GM18870 (cell line): ENCODE measurements around the gene PLAAT1.

Experiments
- ATAC-seq: cut with Tn5 transposase; IDR thresholded peaks from one replicate; pipeline ENCODE4 v1.9.1; 2021; ENCODE audit warnings: moderate library complexity; ENCODE audit not compliant: unreplicated experiment

PLAAT1 gene

DNA sequence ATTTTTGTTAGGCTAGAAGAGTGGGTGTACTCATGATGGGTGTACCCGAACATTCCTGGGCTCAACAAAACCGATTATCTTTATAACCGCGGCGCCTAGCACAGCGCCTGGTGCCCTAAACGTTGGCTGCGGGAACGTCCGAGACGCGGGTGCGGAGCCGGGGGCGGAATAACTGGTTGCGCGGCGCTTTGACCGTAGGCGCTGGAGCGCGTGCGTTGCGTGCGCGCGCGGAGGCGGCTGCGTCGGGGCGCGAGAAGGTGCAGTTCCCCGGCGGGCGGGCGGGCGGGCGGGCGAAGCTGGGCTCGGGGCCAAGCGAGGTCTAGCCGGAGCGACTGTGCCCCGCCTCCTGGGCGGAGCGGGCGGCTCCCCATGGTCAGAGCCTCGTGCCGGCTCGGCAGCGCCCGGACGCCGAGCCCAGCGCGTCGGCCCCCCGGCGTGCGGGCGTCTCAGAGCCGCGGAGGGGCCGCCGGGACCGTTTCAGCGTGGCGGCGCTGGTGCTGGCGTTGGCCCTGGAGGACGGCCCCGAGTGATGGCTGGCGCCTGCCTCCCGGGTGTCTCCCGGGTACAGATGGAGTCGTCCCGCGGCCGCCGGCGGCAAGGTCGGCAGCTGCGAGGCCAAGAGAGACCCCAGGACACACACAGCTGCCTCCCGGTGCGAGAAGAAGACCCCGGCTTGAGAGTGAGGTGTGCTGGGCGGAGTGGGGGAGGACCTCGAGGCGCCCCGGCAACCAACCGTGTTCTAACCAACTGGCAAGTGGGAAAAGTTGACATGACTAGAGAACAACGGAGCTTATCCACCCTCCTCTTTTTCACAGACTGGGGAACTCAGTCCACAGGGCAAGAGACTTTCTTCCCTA lies at the start of gene PLAAT1:
PLAAT1 (plus strand) TSS at position 373 of the 857 bp plus-strand sequence. CDS start 14,429 bp downstream, outside the sequence.
- ATAC-seq, result no peak

- no peak for ATAC-seq
These were observed 46.7 kb upstream of the PLAAT1 start for GRCh38 chr3:193194371-193194770.

GRCh38 chr3:193196746-193197145 lies 44.3 kb upstream of the PLAAT1 start:
- no peak for ATAC-seq

GRCh38 chr3:193207290-193208273 lies 33.4 kb upstream of the PLAAT1 start:
- no peak for ATAC-seq

GRCh38 chr3:193210618-193211017 lies 30.4 kb upstream of the PLAAT1 start:
- ATAC-seq, result no peak

DNA sequence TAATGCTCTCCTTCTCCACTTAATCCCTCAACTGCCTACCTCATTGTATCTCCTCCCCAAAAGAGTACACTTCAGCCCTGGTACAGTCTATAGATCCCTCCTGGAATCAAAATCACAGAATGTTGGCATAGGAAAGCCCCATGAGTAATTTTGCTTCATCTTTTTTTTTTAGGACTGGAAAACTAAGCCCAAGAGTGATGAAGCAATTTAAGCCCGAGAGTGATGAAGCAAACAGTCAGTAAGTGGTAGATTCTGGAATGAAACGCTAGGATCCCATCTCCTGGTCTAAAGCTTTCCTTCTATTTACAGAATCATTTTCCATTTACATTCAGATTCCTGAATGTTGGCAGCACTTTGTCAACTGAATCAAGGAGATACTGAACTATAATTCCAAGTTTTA lies 29.8 kb upstream of the PLAAT1 start:
- ATAC-seq, result no peak

- no peak for ATAC-seq
These were observed 29.0 kb upstream of the PLAAT1 start for GRCh38 chr3:193211984-193212383.

GRCh38 chr3:193212844-193213243 lies 28.2 kb upstream of the PLAAT1 start:
- ATAC-seq, result no peak

- ATAC-seq, result no peak
These were observed 26.6 kb upstream of the PLAAT1 start for GRCh38 chr3:193214445-193214844.

GRCh38 chr3:193225302-193226125 lies 15.5 kb upstream of the PLAAT1 start:
- ATAC-seq, result no peak

DNA sequence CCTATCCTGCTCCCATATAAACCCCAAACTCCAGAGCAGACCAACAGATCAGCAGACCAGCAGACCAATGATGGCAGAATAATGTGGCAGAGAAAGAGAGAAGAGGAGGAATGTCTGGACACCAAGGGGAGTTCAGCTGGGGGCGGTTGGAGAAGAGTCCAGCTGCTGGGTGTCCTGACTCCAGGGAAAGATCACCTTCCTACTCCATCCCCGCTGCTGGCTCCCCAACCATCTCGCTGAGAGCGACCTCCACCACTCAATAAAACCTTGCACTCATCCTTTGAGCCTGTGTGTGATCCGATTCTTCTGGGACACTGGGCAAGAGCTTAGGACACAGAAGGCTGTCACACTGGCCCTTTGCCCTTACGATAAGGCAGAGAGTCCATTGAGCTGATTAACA lies 12.8 kb upstream of the PLAAT1 start:
- no peak for ATAC-seq

DNA sequence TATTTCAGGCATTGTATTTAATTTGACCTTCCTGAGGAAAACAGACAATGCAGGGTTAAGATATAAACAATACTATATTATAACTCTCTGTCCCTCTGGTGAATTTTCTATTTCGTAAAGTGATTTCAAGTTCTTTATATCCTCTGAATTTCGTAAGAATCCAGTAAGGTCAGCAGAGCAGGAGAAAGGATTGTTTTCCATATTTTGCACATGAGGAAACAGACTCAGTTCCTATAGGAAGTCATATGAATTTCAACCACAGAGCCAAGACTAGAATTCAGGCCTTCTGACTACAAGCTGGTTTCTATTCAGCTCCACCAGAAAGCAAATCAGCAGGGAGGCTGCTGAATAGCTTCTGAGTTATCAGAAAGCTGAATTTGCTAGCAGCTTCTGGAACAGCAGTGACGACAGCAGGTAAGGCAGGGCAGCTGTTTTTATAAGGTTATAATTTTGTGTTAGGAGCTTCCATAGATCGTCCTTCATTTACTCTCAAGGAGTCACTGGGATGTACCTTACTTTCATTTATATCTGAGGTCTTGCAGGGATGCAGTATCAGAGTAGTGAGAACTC lies 11.1 kb upstream of the PLAAT1 start:
- no peak for ATAC-seq

- ATAC-seq, result no peak
These were observed 10.4 kb upstream of the PLAAT1 start for GRCh38 chr3:193230610-193231009.

DNA sequence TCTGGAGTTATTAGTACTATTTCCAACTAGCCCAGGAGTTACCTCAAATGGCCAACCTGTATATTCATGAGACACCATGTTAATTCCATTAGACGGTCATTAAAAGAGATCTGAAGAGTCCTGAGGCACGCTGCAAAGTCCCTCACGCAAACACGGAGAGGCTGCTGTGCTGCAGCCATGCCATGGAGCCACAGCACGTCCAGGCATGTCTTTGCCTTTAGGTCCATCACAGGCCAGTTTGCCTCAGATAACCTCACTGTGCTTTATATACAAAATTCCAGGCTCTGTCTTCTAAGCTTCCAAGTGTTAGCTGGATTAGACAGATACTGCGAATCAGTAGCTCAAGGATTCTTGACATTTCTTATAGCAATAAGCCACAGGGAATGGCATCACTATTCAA lies 9.8 kb upstream of the PLAAT1 start:
- ATAC-seq, result no peak

GRCh38 chr3:193236599-193236998 lies 4.4 kb upstream of the PLAAT1 start:
- no peak for ATAC-seq

DNA sequence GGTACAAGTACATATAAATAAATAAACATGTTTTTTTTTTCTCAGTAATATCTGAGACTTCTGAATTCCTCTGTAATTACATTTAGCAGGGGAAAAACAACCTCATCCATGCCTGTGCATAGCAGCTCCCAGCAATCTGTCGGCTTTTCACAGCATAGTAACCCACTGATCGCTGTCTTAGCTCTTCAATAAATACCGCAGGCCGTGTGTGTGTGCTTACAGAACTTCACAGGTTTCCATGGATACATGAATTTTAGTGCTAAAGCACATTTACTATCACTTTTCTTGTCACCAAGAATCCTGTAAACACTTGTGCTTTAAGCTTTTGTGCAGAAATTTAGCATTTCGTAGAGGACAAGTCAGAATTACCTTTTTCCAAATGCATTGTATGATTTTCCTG lies 4.0 kb upstream of the PLAAT1 start:
- ATAC-seq, result no peak

DNA sequence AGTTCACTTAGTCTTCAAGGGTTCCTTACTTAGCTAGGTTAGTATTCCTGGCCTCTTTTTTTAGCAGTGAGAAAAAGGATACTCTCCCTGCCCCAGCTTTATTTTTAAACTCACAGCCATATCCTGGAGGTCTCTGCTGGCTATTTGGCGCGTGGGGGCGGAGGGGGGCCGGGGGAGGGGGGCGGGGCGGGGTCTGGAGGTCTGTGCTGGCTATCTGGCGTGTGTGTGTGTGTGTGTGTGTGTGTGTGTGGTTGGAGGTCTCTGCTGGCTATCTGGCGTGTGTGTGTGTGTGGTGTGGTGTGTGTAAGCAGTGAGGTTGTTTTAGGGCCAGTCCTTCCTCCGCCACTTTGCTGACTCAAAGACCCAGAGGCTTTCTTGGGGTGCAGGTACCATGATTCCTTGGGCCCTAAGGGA lies 579 bp upstream of the PLAAT1 start:
- no peak for ATAC-seq

DNA sequence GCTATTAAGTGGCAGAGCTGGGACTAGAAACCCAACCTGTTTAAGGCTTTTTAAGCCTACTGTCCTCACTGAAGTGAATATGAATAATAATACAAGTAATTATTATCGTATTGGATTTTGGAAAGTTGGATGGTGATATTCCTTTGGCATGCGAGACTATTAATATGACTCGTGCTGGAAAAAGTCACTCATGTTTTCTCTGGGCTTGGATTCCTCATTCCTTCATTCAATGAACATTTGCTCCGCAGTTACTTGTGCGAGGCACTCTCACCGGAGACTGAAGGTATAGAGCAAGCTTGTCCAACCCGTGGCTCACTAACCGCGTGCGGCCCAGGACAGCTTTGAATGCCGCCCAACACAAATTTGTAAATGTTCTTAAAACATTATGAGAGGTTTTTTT lies 694 bp downstream of the PLAAT1 start:
- no peak for ATAC-seq

DNA sequence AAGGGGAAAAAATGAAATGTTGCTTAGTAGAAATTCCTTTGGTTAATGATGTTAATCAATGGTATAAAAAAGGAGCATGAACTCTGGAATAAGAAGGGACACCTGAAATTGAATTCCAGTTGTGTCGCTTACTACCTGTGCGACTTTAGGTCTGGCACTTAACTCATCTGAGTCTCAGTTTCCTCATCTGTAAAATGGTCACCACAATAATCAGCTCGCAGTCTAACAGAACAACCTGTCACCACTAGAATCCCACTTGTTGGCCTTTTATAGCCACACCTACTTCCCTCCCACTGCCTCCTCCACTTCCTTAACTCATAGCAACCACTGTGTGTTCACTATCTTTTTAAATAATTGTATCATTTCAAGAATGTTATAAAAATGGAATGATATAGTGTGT lies 2.5 kb downstream of the PLAAT1 start:
- ATAC-seq, result no peak

GRCh38 chr3:193248848-193249468 lies 7.9 kb downstream of the PLAAT1 start:
- ATAC-seq, result no peak
